OCI-LY7 (cell line): ENCODE data around the gene GM2A.

Experiments used
- CTCF ChIP-seq: fragments of 200-600 bp; sonication (generic); conservative IDR thresholded peaks from 2 replicates; pipeline ENCODE4 v1.5.1; 2014; ENCODE audit warnings: mild to moderate bottlenecking, antibody characterized with exemption, low read length, moderate library complexity, mixed read lengths
- EZH2phosphoT487 ChIP-seq: fragments of 200-600 bp; sonication (generic); IDR thresholded peaks from 2 replicates; pipeline ENCODE4 v1.6.1; 2018; ENCODE audit warnings: low read depth, borderline replicate concordance, mild to moderate bottlenecking, mixed run types, antibody characterized with exemption, low read length, moderate library complexity, mixed read lengths

GRCh38 chr5:151262532-151262931, 9.5 kb downstream of the GM2A start:
- TF ChIP-seq CTCF, result no peak
- TF ChIP-seq EZH2phosphoT487, result no peak
